Kidney tubule cell (primary cell): ENCODE measurements around the gene C11orf42.
A peak's percentile ranks its signal among the peaks of the same experiment; 100 is the strongest.
"Not testable (repeated sequence)": the region's sequence is repeated elsewhere in the genome, so short reads cannot be mapped to it uniquely, and the experiment has no call there.

Experiments
- DNase-seq: peaks from one replicate; pipeline ENCODE4 v3.0.0-alpha.2; 2018; ENCODE audit warnings: low spot score

The C11orf42 gene

GRCh38 chr11:6223854-6224253 is 18.5 kb downstream of the C11orf42 start:
- no peak for DNase-seq

DNA sequence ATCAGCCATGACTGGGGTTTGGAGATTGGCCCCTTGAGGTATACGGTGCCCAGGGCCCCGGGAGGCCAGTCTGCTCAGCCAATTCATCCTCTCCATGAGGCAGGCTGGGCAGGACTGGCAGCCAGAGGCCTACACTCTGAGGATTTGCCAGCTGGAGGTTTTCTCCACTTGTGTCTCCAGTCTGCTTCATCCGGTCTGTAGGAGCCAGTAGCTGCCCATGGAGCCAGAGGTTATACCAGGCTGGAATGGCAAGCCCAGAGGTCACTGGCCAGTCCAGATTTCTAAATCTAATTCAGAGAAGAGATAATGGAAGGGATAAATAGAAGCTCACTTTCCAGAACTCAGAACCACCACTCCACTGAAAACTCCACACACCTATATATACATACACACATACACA is 19.1 kb downstream of the C11orf42 start:
- DNase-seq: no peak

- no peak for DNase-seq
Observed at GRCh38 chr11:6225024-6225423, 19.7 kb downstream of the C11orf42 start.

DNA sequence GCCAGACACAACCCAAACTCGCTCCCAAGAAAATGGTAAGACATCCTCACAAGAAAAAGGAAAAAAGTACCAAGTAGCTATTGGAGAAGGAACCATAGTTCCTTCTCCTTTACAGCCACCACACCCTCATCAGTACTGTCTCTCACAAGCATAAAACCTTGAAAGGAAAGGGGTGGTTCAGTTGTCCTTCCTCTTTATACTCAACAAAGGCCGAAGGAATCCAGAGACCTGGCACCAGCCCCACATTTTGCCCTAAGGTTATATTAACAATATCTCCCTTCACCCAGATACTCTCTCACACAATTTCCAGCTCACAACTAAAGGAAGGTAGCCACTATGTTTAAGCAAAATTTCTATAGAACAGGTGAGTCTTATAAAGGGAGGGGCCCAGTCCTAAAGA is 20.5 kb downstream of the C11orf42 start:
- DNase-seq: no peak

DNA sequence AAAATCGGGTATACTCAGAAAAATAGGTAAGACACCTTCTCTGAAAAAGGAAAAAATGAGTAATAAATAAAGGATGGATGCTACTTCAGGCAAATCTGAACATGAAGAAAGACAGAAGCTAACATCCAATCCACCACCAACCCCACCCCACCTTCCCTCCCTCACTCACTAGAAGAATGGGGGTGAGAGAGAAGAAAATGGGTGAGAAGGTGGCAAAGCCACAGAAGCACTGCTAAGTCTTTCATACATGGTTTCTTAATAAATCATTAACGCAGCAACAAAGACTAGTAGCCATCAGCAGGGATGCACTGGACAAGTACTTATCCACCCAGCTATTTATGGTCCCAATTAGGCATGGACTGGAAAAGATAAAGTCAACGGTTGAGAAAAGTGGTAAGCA is 23.2 kb downstream of the C11orf42 start:
- DNase-seq: no peak

DNA sequence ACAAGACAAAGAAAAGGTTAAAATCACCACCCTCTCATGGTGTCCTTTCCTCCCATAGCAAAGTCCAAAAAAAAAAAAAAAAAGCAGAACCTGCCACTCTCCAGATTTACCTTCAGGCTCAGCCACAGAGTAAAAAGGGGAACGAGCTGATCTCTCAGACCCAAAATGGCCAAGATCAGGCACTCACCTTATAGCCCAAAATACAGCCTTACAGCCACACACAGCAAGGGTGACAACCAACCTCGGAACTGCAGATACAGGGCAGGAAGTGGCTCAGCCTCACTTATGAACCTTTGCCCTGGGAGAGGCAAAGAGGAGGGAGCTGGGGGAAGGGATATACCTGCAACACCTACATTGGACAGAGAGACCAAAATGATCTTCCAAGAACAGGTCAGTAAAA is 24.6 kb downstream of the C11orf42 start:
- DNase-seq: peak; percentile 19

GRCh38 chr11:6232899-6233298 is 27.5 kb downstream of the C11orf42 start:
- DNase-seq: no peak

- DNase-seq: no peak
Observed at GRCh38 chr11:6233984-6234386, 28.6 kb downstream of the C11orf42 start.

- peak; percentile 100 for DNase-seq
Observed at GRCh38 chr11:6234387-6235107, 29.2 kb downstream of the C11orf42 start, which contains the start of gene FHIP1B. TSS of gene FHIP1B (minus strand) at chr11:6234636. CDS start at chr11:6224516, 10,120 bp downstream.

- DNase-seq: no peak
Observed at GRCh38 chr11:6237266-6237665, 31.9 kb downstream of the C11orf42 start.

DNA sequence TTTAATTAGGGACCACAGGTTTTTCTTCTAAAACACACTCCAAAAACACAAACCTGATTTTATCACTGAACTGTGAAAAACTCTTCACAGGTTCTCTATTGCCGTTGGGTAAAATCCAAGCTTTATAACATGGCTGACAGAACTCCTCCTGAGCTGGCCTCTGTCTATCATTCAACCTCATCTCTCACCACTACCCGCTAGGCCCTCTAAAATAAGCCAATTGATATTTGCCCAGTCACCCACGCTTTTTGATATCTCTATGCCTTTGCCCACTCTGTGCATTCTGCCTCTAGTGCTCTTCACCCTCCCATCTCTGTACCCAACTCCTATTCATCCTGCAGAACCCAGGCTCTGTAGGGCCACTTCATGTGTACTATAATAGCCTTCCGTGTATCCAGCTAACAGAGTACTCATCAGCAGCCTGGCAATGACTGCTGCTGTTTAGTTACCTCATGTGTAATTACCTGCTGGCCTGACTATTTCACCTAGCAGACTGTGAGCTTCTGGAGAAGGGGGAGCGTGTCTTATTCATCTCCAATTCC is 32.5 kb downstream of the C11orf42 start:
- no peak for DNase-seq

GRCh38 chr11:6238902-6239301 is 33.5 kb downstream of the C11orf42 start, which contains the start of gene CNGA4:
TSS of gene CNGA4 (plus strand) at chr11:6239089. CDS start at chr11:6239207, 118 bp downstream.
- no peak for DNase-seq

GRCh38 chr11:6240139-6240538 is 34.8 kb downstream of the C11orf42 start:
- no peak for DNase-seq

- DNase-seq: no peak
Observed at GRCh38 chr11:6240781-6241180, 35.4 kb downstream of the C11orf42 start.

GRCh38 chr11:6241316-6241715 is 36.0 kb downstream of the C11orf42 start:
- DNase-seq: no peak

DNA sequence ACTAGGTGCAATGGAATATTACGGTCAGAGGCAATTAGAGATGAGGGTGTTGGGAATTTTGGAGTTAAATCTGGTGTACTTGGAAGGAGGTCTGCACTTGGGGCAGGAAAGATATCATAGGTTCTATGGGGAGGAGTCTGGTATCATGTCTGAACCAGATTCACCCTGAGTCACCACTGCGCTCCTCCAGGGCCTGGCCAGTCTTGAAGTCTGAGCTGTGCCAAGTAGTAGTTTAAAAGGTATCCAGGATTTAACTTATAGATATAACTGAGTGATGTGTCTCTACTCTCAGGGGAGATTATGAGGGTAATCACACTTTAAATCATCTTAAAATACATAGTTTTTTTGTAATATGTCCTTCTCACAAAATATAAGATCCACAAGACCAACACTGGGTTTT is 40.2 kb downstream of the C11orf42 start:
- no peak for DNase-seq

DNA sequence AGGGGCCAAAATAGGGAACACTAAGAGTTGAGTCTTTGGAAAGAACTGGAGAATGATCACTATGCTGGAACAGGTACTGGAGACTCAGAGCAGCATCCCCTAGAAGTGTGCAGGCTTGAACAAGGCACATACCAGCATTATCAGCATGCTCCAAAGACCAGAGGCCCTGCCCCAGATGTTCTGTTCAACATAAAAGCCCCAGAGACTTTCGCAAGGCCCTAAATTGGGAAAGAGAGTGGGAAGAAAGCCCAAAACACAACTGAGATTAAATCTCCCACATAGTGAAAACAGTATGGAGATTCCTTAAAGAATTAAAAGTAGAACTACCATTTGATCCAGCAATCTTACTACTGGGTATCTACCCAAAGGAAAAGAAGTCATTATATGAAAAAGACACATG is 42.9 kb downstream of the C11orf42 start:
- DNase-seq: no peak

DNA sequence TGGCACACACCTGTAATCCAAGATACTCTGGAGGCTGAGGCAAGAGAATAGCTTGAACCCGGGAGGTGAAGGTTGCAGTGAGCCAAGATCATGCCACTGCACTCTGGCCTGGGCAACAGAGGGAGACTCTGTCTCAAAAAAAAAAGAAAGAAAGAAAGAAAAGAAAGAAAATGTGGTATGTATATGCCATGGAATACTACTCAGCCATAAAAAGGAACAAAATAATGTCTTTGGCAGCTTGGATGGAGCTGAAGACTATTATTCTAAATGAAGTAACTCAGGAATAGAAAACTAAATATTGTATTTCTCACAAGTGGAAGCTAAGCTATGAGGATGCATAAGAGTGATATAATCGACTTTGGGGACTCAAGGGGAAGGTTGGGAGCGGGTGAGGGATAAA is 43.5 kb downstream of the C11orf42 start:
- not testable (repeated sequence) for DNase-seq

DNA sequence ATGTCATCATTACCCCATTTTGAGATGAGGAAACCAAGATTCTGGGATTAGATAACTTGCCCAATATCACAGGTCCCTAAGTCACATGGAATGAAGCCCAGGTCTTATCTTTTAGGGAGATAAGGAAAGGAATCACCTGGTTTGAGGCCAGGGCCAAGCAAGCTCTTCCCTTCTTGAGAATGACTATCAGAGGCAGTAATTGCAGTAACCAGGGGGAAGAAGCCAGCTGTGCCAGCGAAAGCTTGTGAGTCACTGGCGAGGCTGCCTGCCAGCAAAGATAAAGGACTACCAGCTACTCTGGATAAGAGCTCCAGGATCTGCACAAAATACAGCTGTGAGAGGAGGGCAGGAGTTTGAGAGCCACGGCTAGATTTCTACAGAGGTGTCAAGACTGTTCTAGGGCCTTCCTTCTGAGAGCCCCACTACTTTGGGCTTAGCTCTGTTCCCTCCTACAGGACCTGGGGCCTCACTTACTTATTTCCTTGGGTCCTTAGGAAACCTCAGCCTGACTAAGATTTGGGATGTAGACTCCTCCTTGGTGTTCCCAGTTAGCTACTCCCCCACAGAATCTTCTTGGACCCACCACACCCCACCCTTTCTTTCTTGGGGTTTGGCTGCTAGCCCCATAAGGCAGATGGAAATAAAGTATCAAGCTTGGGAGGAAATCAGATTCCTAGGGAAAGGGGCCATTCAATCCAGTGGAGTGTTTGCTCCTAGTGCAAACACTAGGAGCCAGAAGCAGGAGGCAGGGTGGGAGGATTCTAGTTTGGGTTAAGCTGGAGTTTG is 44.6 kb downstream of the C11orf42 start:
- peak; percentile 68 for DNase-seq

- peak; percentile 79 for DNase-seq
Observed at GRCh38 chr11:6251120-6251733, 45.9 kb downstream of the C11orf42 start.

DNA sequence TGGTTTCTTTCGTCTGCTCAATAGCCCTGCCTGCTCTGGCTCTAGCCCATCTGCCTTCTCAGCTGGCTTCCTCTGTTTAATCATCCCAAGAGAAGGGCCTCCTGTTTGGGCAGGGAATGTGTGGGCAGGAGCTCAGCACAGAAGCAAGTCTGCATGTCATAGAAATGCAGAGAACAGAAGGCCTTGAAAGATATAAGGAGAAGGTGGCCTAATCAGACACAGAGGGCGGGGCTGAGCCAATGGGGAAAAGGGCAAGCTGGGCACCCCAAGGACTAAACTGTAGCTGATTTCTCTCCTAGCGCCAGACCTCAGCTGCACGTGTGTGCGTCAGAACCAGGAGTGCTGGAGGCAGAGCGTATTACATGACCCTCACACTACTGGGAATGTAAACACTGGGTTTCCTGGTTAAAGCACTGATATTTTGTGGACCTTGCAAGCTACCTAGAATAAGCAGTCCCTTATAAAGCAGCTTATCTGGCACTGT is 46.7 kb downstream of the C11orf42 start:
- no peak for DNase-seq

DNA sequence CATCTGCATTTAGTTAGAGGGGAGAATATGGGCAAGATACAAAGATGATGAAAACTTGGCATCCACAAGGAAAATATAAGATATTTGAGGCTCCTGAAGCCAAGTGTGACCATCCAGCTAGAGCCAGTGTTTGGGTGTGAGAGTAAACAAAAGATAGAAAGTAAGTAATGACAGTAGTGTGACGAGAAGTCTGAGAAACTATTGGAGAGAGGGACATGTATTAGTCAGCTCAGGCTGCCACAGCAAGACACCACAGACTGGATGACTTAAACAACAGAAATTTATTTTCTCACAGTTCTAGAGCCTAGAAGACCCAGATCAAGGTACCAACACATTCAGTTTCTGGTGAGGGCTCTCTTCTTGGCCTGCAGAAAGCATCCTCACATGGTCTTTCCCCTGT is 47.8 kb downstream of the C11orf42 start:
- no peak for DNase-seq
